WTC11 (cell line): ENCODE measurements around the gene AOC3.

Source experiments
- ATF1 ChIP-seq: sonication (generic); formaldehyde crosslinking; IDR thresholded peaks from 2 replicates; pipeline ENCODE4 v1.8.1; 2023; ENCODE audit warnings: mild to moderate bottlenecking, moderate library complexity, missing genetic modification reagents
- FOXJ3 ChIP-seq: sonication (generic); formaldehyde crosslinking; IDR thresholded peaks from 2 replicates; pipeline ENCODE4 v1.9.0; 2021; ENCODE audit warnings: missing genetic modification reagents, mild to moderate bottlenecking, borderline replicate concordance
- MXD4 ChIP-seq: fragments of 250-450 bp; sonication (Bioruptor Pico); IDR thresholded peaks from 2 replicates; pipeline ENCODE4 v1.8.0; 2021; ENCODE audit warnings: mild to moderate bottlenecking, moderate library complexity, borderline replicate concordance
- OVOL2 ChIP-seq: fragments of 250-450 bp; sonication (Bioruptor Pico); IDR thresholded peaks from 2 replicates; pipeline ENCODE4 v1.9.0; 2021; ENCODE audit warnings: mild to moderate bottlenecking, borderline replicate concordance
- TF ChIP-seq, protein P1 (sequence below): sonication (generic); formaldehyde crosslinking; IDR thresholded peaks from 2 replicates; pipeline ENCODE4 v1.8.0; 2022; ENCODE audit warnings: mild to moderate bottlenecking, missing genetic modification reagents
- TF ChIP-seq, protein P2 (sequence below): fragments of 200-600 bp; IDR thresholded peaks from 2 replicates; pipeline ENCODE4 v1.8.0; 2022; ENCODE audit warnings: antibody characterized with exemption
- TF ChIP-seq, protein P3 (sequence below): fragments of 250-450 bp; sonication (Bioruptor Pico); IDR thresholded peaks from 2 replicates; pipeline ENCODE4 v1.8.0; 2021; ENCODE audit warnings: mild to moderate bottlenecking
- TF ChIP-seq, protein P4 (sequence below): sonication (generic); formaldehyde crosslinking; IDR thresholded peaks from 2 replicates; pipeline ENCODE4 v1.8.1; 2023; ENCODE audit warnings: mild to moderate bottlenecking, missing genetic modification reagents
- TF ChIP-seq, protein P5 (sequence below): sonication (generic); formaldehyde crosslinking; conservative IDR thresholded peaks from 2 replicates; pipeline ENCODE4 v1.8.1; 2022; ENCODE audit warnings: mild to moderate bottlenecking, missing genetic modification reagents
- TF ChIP-seq, protein P6 (sequence below): fragments of 250-450 bp; sonication (Bioruptor Pico); conservative IDR thresholded peaks from 2 replicates; pipeline ENCODE4 v1.9.0; 2021; ENCODE audit warnings: mild to moderate bottlenecking
- TF ChIP-seq, protein P7 (sequence below): sonication (generic); formaldehyde crosslinking; IDR thresholded peaks from 2 replicates; pipeline ENCODE4 v1.8.1; 2023; ENCODE audit warnings: mild to moderate bottlenecking, moderate library complexity, missing genetic modification reagents
- TF ChIP-seq, protein P8 (sequence below): sonication (generic); formaldehyde crosslinking; IDR thresholded peaks from 2 replicates; pipeline ENCODE4 v1.8.1; 2023; ENCODE audit warnings: mild to moderate bottlenecking, missing genetic modification reagents, moderate library complexity
- TF ChIP-seq, protein P9 (sequence below): sonication (generic); formaldehyde crosslinking; IDR thresholded peaks from 2 replicates; pipeline ENCODE4 v1.8.0; 2022; ENCODE audit warnings: mild to moderate bottlenecking, missing genetic modification reagents
- TF ChIP-seq, protein P10 (sequence below): sonication (generic); formaldehyde crosslinking; IDR thresholded peaks from 2 replicates; pipeline ENCODE4 v1.8.0; 2022; ENCODE audit warnings: mild to moderate bottlenecking, missing genetic modification reagents

DNA sequence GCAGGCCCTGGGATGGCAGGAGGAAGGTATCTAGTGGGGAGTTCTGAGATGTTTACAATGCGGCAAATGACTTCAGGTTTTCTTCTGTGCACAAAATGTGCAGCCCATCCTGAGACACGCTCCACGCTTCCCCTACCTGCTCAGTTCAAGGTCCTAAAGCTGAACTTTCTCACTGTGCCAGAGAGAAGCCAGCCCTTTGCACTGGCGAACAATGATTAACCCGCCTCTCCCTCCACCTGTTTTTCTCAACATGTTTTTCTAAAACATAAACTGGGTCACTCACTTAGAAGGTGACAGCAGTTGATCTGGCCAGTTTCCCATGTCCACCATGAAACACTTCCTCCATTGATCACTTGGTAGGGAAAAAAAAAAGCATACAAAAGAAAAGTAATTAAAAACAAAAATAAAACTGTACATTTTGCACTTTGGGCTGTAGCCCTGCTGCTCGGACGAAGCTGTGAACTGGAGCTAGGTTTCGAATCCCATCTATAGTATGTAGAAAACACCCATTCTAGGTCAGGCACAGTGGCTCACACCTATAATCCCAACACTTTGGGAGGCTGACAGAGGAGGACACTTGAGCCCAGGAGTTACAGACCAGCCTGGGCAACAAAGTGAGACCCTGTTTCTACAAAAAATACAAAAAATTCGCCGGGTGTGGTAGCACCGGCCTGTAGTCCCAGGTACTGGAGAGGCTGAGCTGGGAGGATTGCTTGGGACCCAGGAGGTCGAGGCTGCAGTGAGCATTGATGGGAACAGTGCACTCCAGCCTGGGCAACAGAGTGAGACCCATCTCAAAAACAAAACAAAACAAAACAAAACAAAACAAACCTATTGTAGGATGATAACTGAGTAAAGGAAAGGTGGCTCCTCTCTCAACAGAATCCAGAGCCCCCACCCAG lies 43.5 kb downstream of the AOC3 start:
- TF ChIP-seq, protein P1, sequence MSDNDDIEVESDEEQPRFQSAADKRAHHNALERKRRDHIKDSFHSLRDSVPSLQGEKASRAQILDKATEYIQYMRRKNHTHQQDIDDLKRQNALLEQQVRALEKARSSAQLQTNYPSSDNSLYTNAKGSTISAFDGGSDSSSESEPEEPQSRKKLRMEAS, result no peak
- TF ChIP-seq, protein P2, sequence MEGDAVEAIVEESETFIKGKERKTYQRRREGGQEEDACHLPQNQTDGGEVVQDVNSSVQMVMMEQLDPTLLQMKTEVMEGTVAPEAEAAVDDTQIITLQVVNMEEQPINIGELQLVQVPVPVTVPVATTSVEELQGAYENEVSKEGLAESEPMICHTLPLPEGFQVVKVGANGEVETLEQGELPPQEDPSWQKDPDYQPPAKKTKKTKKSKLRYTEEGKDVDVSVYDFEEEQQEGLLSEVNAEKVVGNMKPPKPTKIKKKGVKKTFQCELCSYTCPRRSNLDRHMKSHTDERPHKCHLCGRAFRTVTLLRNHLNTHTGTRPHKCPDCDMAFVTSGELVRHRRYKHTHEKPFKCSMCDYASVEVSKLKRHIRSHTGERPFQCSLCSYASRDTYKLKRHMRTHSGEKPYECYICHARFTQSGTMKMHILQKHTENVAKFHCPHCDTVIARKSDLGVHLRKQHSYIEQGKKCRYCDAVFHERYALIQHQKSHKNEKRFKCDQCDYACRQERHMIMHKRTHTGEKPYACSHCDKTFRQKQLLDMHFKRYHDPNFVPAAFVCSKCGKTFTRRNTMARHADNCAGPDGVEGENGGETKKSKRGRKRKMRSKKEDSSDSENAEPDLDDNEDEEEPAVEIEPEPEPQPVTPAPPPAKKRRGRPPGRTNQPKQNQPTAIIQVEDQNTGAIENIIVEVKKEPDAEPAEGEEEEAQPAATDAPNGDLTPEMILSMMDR, result no peak
- TF ChIP-seq MXD4 (CRISPR knock-in tag) (no peak), ATF1 (CRISPR knock-in tag) (no peak), OVOL2 (CRISPR knock-in tag) (no peak), FOXJ3 (CRISPR knock-in tag) (no peak)
- TF ChIP-seq, protein P3, sequence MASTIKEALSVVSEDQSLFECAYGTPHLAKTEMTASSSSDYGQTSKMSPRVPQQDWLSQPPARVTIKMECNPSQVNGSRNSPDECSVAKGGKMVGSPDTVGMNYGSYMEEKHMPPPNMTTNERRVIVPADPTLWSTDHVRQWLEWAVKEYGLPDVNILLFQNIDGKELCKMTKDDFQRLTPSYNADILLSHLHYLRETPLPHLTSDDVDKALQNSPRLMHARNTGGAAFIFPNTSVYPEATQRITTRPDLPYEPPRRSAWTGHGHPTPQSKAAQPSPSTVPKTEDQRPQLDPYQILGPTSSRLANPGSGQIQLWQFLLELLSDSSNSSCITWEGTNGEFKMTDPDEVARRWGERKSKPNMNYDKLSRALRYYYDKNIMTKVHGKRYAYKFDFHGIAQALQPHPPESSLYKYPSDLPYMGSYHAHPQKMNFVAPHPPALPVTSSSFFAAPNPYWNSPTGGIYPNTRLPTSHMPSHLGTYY (CRISPR knock-in tag), result no peak
- TF ChIP-seq, protein P4, sequence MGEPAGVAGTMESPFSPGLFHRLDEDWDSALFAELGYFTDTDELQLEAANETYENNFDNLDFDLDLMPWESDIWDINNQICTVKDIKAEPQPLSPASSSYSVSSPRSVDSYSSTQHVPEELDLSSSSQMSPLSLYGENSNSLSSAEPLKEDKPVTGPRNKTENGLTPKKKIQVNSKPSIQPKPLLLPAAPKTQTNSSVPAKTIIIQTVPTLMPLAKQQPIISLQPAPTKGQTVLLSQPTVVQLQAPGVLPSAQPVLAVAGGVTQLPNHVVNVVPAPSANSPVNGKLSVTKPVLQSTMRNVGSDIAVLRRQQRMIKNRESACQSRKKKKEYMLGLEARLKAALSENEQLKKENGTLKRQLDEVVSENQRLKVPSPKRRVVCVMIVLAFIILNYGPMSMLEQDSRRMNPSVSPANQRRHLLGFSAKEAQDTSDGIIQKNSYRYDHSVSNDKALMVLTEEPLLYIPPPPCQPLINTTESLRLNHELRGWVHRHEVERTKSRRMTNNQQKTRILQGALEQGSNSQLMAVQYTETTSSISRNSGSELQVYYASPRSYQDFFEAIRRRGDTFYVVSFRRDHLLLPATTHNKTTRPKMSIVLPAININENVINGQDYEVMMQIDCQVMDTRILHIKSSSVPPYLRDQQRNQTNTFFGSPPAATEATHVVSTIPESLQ, result no peak
- TF ChIP-seq, protein P5, sequence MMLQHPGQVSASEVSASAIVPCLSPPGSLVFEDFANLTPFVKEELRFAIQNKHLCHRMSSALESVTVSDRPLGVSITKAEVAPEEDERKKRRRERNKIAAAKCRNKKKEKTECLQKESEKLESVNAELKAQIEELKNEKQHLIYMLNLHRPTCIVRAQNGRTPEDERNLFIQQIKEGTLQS (CRISPR knock-in tag), result no peak
- TF ChIP-seq, protein P6, sequence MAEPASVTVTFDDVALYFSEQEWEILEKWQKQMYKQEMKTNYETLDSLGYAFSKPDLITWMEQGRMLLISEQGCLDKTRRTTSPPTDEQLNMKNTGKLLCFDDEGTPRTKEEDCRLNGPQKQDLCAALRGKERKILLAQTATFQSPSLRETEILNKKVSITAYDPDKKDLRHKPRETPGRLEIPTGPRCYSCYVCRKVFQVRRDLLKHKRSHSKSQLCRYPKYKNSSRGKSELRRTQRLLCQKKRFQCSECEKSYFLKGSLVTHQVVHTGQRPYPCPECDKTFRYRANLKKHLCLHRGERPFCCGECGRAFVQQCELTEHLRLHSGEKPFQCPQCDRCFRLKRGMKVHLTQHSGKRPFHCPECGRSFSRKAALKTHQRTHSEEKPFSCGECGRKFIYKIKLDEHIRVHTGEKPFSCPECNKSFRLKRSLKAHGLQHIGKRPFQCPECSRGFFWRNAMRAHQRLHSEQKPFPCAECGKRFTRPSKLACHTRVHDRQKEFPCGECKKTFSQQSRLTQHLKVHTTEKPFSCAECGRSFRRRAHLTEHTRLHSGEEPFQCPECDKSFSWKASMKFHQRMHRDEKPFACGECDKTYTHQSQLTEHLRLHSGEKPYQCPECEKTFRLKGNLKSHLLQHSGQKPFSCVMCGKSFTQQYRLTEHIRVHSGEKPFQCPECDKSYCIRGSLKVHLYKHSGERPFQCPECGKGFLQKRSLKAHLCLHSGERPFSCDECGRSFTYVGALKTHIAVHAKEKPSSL (CRISPR knock-in tag), result no peak
- TF ChIP-seq, protein P7, sequence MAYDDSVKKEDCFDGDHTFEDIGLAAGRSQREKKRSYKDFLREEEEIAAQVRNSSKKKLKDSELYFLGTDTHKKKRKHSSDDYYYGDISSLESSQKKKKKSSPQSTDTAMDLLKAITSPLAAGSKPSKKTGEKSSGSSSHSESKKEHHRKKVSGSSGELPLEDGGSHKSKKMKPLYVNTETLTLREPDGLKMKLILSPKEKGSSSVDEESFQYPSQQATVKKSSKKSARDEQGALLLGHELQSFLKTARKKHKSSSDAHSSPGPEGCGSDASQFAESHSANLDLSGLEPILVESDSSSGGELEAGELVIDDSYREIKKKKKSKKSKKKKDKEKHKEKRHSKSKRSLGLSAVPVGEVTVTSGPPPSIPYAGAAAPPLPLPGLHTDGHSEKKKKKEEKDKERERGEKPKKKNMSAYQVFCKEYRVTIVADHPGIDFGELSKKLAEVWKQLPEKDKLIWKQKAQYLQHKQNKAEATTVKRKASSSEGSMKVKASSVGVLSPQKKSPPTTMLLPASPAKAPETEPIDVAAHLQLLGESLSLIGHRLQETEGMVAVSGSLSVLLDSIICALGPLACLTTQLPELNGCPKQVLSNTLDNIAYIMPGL (CRISPR knock-in tag), result no peak
- TF ChIP-seq, protein P8, sequence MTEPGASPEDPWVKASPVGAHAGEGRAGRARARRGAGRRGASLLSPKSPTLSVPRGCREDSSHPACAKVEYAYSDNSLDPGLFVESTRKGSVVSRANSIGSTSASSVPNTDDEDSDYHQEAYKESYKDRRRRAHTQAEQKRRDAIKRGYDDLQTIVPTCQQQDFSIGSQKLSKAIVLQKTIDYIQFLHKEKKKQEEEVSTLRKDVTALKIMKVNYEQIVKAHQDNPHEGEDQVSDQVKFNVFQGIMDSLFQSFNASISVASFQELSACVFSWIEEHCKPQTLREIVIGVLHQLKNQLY (CRISPR knock-in tag), result no peak
- TF ChIP-seq, protein P9, sequence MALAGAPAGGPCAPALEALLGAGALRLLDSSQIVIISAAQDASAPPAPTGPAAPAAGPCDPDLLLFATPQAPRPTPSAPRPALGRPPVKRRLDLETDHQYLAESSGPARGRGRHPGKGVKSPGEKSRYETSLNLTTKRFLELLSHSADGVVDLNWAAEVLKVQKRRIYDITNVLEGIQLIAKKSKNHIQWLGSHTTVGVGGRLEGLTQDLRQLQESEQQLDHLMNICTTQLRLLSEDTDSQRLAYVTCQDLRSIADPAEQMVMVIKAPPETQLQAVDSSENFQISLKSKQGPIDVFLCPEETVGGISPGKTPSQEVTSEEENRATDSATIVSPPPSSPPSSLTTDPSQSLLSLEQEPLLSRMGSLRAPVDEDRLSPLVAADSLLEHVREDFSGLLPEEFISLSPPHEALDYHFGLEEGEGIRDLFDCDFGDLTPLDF (CRISPR knock-in tag), result no peak
- TF ChIP-seq, protein P10, sequence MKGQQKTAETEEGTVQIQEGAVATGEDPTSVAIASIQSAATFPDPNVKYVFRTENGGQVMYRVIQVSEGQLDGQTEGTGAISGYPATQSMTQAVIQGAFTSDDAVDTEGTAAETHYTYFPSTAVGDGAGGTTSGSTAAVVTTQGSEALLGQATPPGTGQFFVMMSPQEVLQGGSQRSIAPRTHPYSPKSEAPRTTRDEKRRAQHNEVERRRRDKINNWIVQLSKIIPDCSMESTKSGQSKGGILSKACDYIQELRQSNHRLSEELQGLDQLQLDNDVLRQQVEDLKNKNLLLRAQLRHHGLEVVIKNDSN (CRISPR knock-in tag), result no peak
